Glutamatergic neuron (in vitro differentiated cells): Measurements from ENCODE around the gene RGS6. TPM values are rescaled to one million over a fixed set of nuclear protein-coding genes. Genes with fewer than 3 reads are reported as not detected.

ENCODE experiments used
- DNase-seq: peaks from one replicate; pipeline ENCODE4 v3.0.0; 2022
- H3K27ac Mint-ChIP-seq: one replicate; pipeline ENCODE4 v1.8.0; 2020; ENCODE audit warnings: mild to moderate bottlenecking, mixed read lengths, inconsistent platforms; ENCODE audit not compliant: unreplicated experiment
- H3K27me3 Mint-ChIP-seq: one replicate; pipeline ENCODE4 v1.8.0; 2020; ENCODE audit warnings: mild to moderate bottlenecking, moderate library complexity, mixed read lengths, inconsistent platforms; ENCODE audit not compliant: unreplicated experiment
- H3K36me3 Mint-ChIP-seq: one replicate; pipeline ENCODE4 v1.8.0; 2020; ENCODE audit warnings: mild to moderate bottlenecking, mixed read lengths, inconsistent platforms; ENCODE audit not compliant: unreplicated experiment
- H3K4me1 Mint-ChIP-seq: one replicate; pipeline ENCODE4 v1.8.0; 2020; ENCODE audit warnings: mild to moderate bottlenecking, low read depth, mixed read lengths, inconsistent platforms; ENCODE audit not compliant: unreplicated experiment
- H3K4me3 Mint-ChIP-seq: one replicate; pipeline ENCODE4 v1.8.0; 2020; ENCODE audit warnings: mild to moderate bottlenecking, mixed read lengths, inconsistent platforms; ENCODE audit not compliant: unreplicated experiment
- H3K9me3 Mint-ChIP-seq: one replicate; pipeline ENCODE4 v1.8.0; 2020; ENCODE audit warnings: mild to moderate bottlenecking, moderate library complexity, mixed read lengths, inconsistent platforms; ENCODE audit not compliant: unreplicated experiment
- CTCF ChIP-seq: fragments of 200-600 bp; sonication (generic); IDR thresholded peaks from one replicate; pipeline ENCODE4 v1.5.0; 2021; ENCODE audit not compliant: partially characterized antibody, unreplicated experiment
- total RNA-seq: library from RNA; stranded (reverse); fragmentation: NEBNext Ultra II Directional; extraction: Animal tissue kit (Norgen Biotek cat#: 25700); gene quantifications from one replicate; pipeline ENCODE4 v1.2.1, GENCODE V29; 2021; ENCODE audit not compliant: unreplicated experiment

Gene RGS6
- total RNA-seq, 1 donor from 2014 or later, result 1.2 TPM

GRCh38 chr14:72527591-72527990 is 595.4 kb downstream of the RGS6 start:
- Mint-ChIP-seq H3K4me3 (no peak overlapping the region), H3K27me3 (peaks cover 2% of the 10 kb centered on the region), H3K4me1 (no peaks in the 10 kb centered on the region), H3K27ac (no peak overlapping the region), H3K9me3 (peaks cover 7% of the 10 kb centered on the region), H3K36me3 (peaks cover 9% of the 10 kb centered on the region)
- TF ChIP-seq CTCF, result no peak
- DNase-seq, result no peak

DNA sequence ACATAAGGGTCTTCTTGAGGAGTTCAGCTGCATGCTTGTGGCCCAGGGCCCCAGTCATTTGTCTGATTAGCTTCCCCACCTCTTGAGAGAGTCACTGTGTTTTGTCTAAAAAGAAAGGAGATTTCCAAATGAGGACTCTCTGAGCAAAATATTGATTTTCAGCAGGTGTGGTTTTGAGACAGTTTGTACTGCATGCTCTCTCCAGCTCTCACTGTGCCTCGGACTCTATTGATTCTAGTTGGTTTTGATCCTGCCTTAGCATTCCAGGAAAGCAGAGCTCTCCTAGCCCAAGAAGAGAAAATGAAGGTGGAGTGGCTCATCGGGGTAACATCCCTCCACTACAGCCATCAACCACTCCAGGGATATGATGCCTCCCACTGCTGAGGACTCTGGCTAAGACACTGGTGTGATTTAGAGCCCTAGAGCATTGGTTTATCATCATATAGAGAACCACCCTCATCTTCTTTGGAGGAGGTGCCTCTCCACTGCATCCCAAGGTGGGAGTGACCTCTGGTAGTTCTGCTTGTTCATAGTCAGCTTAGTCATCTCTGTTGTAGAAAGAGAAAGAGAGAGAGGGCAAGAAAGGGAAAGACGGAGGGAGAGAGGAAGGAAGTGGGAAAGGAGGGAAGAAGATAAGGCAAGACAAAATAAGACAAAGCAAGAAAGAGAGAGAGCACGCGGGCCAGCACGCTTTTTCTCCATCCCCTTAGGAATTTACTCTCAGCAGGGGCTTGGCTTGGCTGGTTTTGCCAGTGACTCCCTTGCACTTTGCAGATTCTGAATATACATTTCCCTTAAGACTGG is 596.0 kb downstream of the RGS6 start:
- Mint-ChIP-seq H3K4me1 (no peaks in the 10 kb centered on the region), H3K4me3 (no peak overlapping the region), H3K36me3 (peaks cover 16% of the 10 kb centered on the region), H3K27me3 (peaks cover 2% of the 10 kb centered on the region), H3K9me3 (peaks cover 7% of the 10 kb centered on the region), H3K27ac (no peak overlapping the region)
- TF ChIP-seq CTCF, result no peak
- DNase-seq, result no peak

GRCh38 chr14:72528863-72529175 is 596.6 kb downstream of the RGS6 start:
- Mint-ChIP-seq H3K4me1 (no peaks in the 10 kb centered on the region), H3K27ac (no peak overlapping the region), H3K36me3 (peaks cover 21% of the 10 kb centered on the region), H3K4me3 (no peak overlapping the region), H3K9me3 (peaks cover 9% of the 10 kb centered on the region), H3K27me3 (peaks cover 2% of the 10 kb centered on the region)
- no peak for TF ChIP-seq CTCF
- DNase-seq, result no peak

DNA sequence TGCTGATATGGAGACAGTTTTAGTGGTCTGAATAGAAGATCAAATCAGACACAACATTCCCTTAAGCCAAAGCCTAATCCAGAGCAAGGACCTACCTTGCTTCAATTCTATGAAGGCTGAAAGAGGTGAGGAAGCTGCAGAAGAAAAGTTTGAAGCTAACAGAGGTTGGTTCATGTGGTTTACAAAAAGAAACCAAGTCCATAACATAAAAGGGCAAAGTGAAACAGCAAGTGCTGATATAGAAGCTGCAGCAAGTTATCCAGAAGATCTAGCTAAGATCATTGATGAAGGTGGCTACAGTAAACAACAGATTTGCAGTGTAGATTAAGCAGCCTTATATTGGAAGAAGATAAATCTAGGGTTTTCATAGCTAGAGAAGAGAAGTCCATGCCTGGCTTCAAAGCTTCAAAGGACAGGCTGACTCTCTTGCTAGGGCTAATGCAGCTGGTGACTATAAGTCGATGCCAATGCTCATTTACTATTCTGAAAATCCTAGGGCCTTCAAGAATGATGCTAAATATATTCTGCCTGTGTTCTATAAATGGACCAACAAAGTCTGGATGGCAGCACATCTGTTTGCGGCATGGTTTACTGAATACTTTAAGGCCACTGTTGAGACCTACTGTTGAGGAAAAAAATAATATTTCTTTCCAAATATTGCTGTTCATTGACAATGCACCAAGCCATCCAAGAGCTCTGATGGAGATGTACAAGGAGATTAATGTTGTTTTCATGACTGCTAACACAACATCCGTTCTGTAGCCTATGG is 600.6 kb downstream of the RGS6 start:
- no peak for DNase-seq
- Mint-ChIP-seq H3K4me1 (no peaks in the 10 kb centered on the region), H3K36me3 (peaks cover 26% of the 10 kb centered on the region), H3K4me3 (no peak overlapping the region), H3K9me3 (peaks cover 6% of the 10 kb centered on the region), H3K27me3 (peaks cover 2% of the 10 kb centered on the region), H3K27ac (no peak overlapping the region)
- no peak for TF ChIP-seq CTCF

GRCh38 chr14:72535485-72535884 is 603.3 kb downstream of the RGS6 start:
- Mint-ChIP-seq H3K27me3 (peaks cover 5% of the 10 kb centered on the region), H3K36me3 (peaks cover 26% of the 10 kb centered on the region), H3K27ac (no peak overlapping the region), H3K4me1 (peaks cover 2% of the 10 kb centered on the region), H3K4me3 (no peak overlapping the region), H3K9me3 (peaks cover 6% of the 10 kb centered on the region)
- no peak for TF ChIP-seq CTCF
- DNase-seq, result no peak
